Mesenchymal stem cell (in vitro differentiated cells and primary cell): ENCODE data around the gene MRTFA.
"Not testable (repeated sequence)": the region's sequence is repeated elsewhere in the genome, so short reads cannot be mapped to it uniquely, and the experiment has no call there.

Experiments used
- DNase-seq: peaks from one replicate; pipeline ENCODE4 v3.0.0-alpha.2; 2013
- H2AFZ ChIP-seq: one replicate; pipeline ENCODE4 v1.6.1; 2013; ENCODE audit warnings: low read depth, mild to moderate bottlenecking, control low read depth, inconsistent platforms, low read length, moderate library complexity
- H2AK5ac ChIP-seq: 2 replicates; pipeline ENCODE4 v1.6.1; 2013; ENCODE audit warnings: low read length, moderate library complexity, mild to moderate bottlenecking, inconsistent platforms; ENCODE audit not compliant: severe bottlenecking
- H2BK120ac ChIP-seq: one replicate; pipeline ENCODE4 v1.6.1; 2013; ENCODE audit warnings: low read depth, mild to moderate bottlenecking, inconsistent platforms, low read length, moderate library complexity
- H2BK12ac ChIP-seq, 2 experiments: one replicate each; pipeline ENCODE4 v1.6.1; 2013; ENCODE audit warnings: inconsistent platforms in 2 of 2, low read length in 2 of 2, mild to moderate bottlenecking in 2 of 2, moderate library complexity in 2 of 2, control low read depth in 1 of 2
- H2BK15ac ChIP-seq: one replicate; pipeline ENCODE4 v1.6.1; 2013; ENCODE audit warnings: mild to moderate bottlenecking, low read depth, inconsistent platforms; ENCODE audit not compliant: poor library complexity, severe bottlenecking
- H2BK5ac ChIP-seq: 2 replicates; pipeline ENCODE4 v1.6.1; 2013; ENCODE audit warnings: low read depth, mild to moderate bottlenecking, low read length, control low read depth, inconsistent platforms; ENCODE audit not compliant: poor library complexity, severe bottlenecking
- H3K14ac ChIP-seq, 2 experiments: one replicate each; pipeline ENCODE4 v1.6.1; 2013; ENCODE audit warnings: inconsistent platforms in 2 of 2, low read length in 2 of 2, control low read depth in 1 of 2, mild to moderate bottlenecking in 1 of 2, moderate library complexity in 1 of 2
- H3K18ac ChIP-seq, 2 experiments: one replicate each; pipeline ENCODE4 v1.6.1; 2013; ENCODE audit warnings: inconsistent platforms in 2 of 2, low read length in 2 of 2, control low read depth in 1 of 2, low read depth in 1 of 2, mild to moderate bottlenecking in 1 of 2
- H3K23ac ChIP-seq, 2 experiments: one replicate each; pipeline ENCODE4 v1.6.1; 2013; ENCODE audit warnings: inconsistent platforms in 2 of 2, low read length in 2 of 2, mild to moderate bottlenecking in 2 of 2, moderate library complexity in 2 of 2, control low read depth in 1 of 2
- H3K27ac ChIP-seq: 2 replicates; pipeline ENCODE4 v1.5.1; 2013; ENCODE audit warnings: mild to moderate bottlenecking, moderate library complexity, low read length, control low read depth, inconsistent platforms; ENCODE audit not compliant: poor library complexity, severe bottlenecking
- H3K27me3 ChIP-seq, 2 experiments: 2 replicates each; pipeline versions ENCODE4 v1.6.1 to v1.7.0; 2013; ENCODE audit warnings: low read length in 2 of 2, mild to moderate bottlenecking in 2 of 2, moderate library complexity in 2 of 2, control low read depth in 1 of 2, inconsistent platforms in 1 of 2; ENCODE audit not compliant: control insufficient read depth in 1 of 2, insufficient read depth in 1 of 2
- H3K36me3 ChIP-seq, 2 experiments: 2 replicates each; pipeline versions ENCODE4 v1.6.1 to v1.7.0; 2013; ENCODE audit warnings: low read length in 2 of 2, control low read depth in 1 of 2, inconsistent platforms in 1 of 2, low read depth in 1 of 2, mild to moderate bottlenecking in 1 of 2; ENCODE audit not compliant: insufficient read depth in 2 of 2, control insufficient read depth in 1 of 2
- H3K4ac ChIP-seq, 2 experiments: one replicate each; pipeline ENCODE4 v1.6.1; 2013; ENCODE audit warnings: inconsistent platforms in 2 of 2, low read length in 2 of 2, mild to moderate bottlenecking in 2 of 2, moderate library complexity in 2 of 2, control low read depth in 1 of 2, low read depth in 1 of 2
- H3K4me1 ChIP-seq: 2 replicates; pipeline ENCODE4 v1.6.1; 2013; ENCODE audit warnings: low read depth, low read length, control low read depth; ENCODE audit not compliant: control insufficient read depth, insufficient read depth
- H3K4me2 ChIP-seq: 2 replicates; pipeline ENCODE4 v1.6.1; 2013; ENCODE audit warnings: low read length, mild to moderate bottlenecking, inconsistent platforms; ENCODE audit not compliant: poor library complexity, severe bottlenecking
- H3K4me3 ChIP-seq, 2 experiments: 2 replicates each; pipeline versions ENCODE4 v1.5.1 to v1.7.0; 2013; ENCODE audit warnings: low read length in 2 of 2, mild to moderate bottlenecking in 2 of 2, control low read depth in 1 of 2, low read depth in 1 of 2; ENCODE audit not compliant: insufficient read depth in 1 of 2
- H3K79me1 ChIP-seq: replicated peaks from 2 replicates; pipeline ENCODE4 v1.6.1; 2013; ENCODE audit warnings: mild to moderate bottlenecking, control low read depth, low read length, inconsistent platforms; ENCODE audit not compliant: poor library complexity, severe bottlenecking
- H3K9ac ChIP-seq: 2 replicates; pipeline ENCODE4 v1.7.0; 2013; ENCODE audit warnings: mild to moderate bottlenecking, low read length, moderate library complexity
- H3K9me3 ChIP-seq: 2 replicates; pipeline ENCODE4 v1.7.0; 2013; ENCODE audit warnings: mild to moderate bottlenecking, low read length; ENCODE audit not compliant: control insufficient read depth
- H4K8ac ChIP-seq: one replicate; pipeline ENCODE4 v1.6.1; 2013; ENCODE audit warnings: inconsistent platforms, mild to moderate bottlenecking, low read length, moderate library complexity
- H4K91ac ChIP-seq: one replicate; pipeline ENCODE4 v1.6.1; 2013; ENCODE audit warnings: mild to moderate bottlenecking, low read length, inconsistent platforms
- WGBS: methylation state at CpG from one replicate; pipeline ENCODE4 v1.1.7; 2013; ENCODE audit warnings: mixed read lengths; 5-methylcytosine and 5-hydroxymethylcytosine counted together

The MRTFA gene

DNA sequence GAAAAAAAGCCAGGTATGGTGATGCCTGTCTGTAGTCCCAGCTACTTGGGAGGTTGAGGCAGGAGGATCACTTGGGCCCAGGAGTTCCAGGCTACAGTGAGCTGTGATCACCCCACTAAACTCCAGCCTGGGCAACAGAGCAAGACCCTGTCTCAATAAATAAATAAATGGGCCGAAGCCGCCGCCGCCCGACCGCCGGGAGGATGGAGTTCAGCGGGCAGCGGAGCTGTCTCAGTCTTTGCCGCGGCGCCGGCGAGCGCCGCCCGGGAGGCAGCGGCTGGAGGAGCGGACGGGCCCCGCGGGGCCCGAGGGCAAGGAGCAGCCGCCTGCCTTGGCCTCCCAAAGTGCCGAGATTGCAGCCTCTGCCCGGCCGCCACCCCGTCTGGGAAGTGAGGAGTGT is 100.4 kb downstream of the MRTFA start:
- H3K27ac ChIP-seq, H2BK15ac ChIP-seq, H3K9ac ChIP-seq, H3K4ac ChIP-seq, H2AK5ac ChIP-seq, H3K4me2 ChIP-seq, H3K36me3 ChIP-seq, H4K8ac ChIP-seq, H2AFZ ChIP-seq, H3K23ac ChIP-seq, H2BK5ac ChIP-seq, H3K9me3 ChIP-seq, DNase-seq, H3K4me3 ChIP-seq, H4K91ac ChIP-seq, H3K27me3 ChIP-seq, H3K79me1 ChIP-seq, H3K14ac ChIP-seq, H3K4me1 ChIP-seq, H2BK12ac ChIP-seq, H2BK120ac ChIP-seq, H3K18ac ChIP-seq: not testable (repeated sequence)
- over 99% methylated on average over 16 of the region's 28 CpGs for WGBS

DNA sequence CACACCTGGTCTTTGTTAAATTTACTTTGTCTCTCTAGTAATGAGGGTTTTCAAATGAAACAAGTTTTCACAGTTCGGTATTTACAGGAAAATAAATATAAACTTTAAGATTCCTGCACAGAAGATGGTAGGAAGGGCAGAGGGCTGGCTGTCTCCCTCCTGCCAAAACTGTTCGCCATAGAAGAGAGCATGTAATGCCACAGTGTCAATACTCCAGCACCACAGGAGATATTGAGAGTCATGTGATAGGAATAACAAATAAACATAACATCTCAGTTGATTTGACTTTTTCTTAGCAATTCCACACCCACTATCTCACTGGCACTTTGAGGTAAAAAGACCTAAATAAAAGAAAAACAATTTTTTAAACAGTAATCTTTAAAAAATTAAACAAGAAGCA is 100.9 kb downstream of the MRTFA start:
- Histone ChIP-seq H3K23ac (no peak overlapping the region), H2BK5ac (no peak overlapping the region), H2AFZ (no peak overlapping the region), H3K27ac (no peak overlapping the region), H4K91ac (no peak overlapping the region), H3K79me1 (peaks cover 6% of the 10 kb centered on the region), H3K4me3 (no peak overlapping the region), H2BK15ac (no peak overlapping the region), H3K4ac (peak overlapping the region in 1 of 2 experiments; percentile 79), H3K27me3 (no peaks in the 10 kb centered on the region), H3K36me3 (no peaks in the 10 kb centered on the region), H4K8ac (no peak overlapping the region), H3K4me1 (peaks cover 3% of the 10 kb centered on the region), H3K14ac (no peak overlapping the region), H2BK12ac (no peak overlapping the region), H3K9ac (no peak overlapping the region), H3K9me3 (no peaks in the 10 kb centered on the region), H3K4me2 (no peak overlapping the region), H2AK5ac (no peak overlapping the region), H3K18ac (no peak overlapping the region), H2BK120ac (peak overlapping the region; percentile 34)
- WGBS = 100% methylated on average over 1 of the region's 2 CpGs
- DNase-seq = no peak

DNA sequence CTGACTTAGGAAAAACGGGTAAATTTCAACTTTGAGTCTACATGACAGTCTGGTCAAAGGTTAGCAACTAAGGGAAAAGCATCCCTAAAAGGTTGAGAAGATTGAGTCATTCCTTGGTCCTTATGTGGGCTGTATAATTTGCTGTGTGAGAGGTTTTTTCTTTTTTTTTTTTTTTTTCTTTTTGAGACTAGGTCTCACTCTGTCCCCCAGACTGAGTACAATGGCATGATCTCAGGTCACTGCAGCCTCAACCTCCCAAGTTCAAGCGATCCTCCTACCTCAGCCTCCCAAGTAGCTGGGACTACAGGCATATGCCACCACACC is 101.4 kb downstream of the MRTFA start:
- no peaks in the 10 kb centered on the region for H3K9me3 ChIP-seq
- no peak overlapping the region for H3K9ac ChIP-seq
- peak overlapping the region; percentile 49 for H4K8ac ChIP-seq
- WGBS = 0% methylated on average over 1 of the region's 2 CpGs
- peak overlapping the region; percentile 50 for H3K27ac ChIP-seq
- H3K4ac ChIP-seq = peak overlapping the region in 1 of 2 experiments; percentile 51
- no peak overlapping the region for H3K4me3 ChIP-seq
- H2AFZ ChIP-seq = no peak overlapping the region
- no peak overlapping the region for H2AK5ac ChIP-seq
- no peak overlapping the region for H2BK15ac ChIP-seq
- peak overlapping the region in 1 of 2 experiments; percentile 66 for H2BK12ac ChIP-seq
- H3K4me2 ChIP-seq = no peak overlapping the region
- peak overlapping the region; percentile 12 to 62 for H3K18ac ChIP-seq
- H3K27me3 ChIP-seq = no peaks in the 10 kb centered on the region
- H2BK5ac ChIP-seq = no peak overlapping the region
- H3K4me1 ChIP-seq = peaks cover 3% of the 10 kb centered on the region
- no peak for DNase-seq
- H3K14ac ChIP-seq = no peak overlapping the region
- H3K23ac ChIP-seq = no peak overlapping the region
- H3K36me3 ChIP-seq = no peaks in the 10 kb centered on the region
- peaks cover 5% of the 10 kb centered on the region for H3K79me1 ChIP-seq
- H2BK120ac ChIP-seq = no peak overlapping the region
- no peak overlapping the region for H4K91ac ChIP-seq

DNA sequence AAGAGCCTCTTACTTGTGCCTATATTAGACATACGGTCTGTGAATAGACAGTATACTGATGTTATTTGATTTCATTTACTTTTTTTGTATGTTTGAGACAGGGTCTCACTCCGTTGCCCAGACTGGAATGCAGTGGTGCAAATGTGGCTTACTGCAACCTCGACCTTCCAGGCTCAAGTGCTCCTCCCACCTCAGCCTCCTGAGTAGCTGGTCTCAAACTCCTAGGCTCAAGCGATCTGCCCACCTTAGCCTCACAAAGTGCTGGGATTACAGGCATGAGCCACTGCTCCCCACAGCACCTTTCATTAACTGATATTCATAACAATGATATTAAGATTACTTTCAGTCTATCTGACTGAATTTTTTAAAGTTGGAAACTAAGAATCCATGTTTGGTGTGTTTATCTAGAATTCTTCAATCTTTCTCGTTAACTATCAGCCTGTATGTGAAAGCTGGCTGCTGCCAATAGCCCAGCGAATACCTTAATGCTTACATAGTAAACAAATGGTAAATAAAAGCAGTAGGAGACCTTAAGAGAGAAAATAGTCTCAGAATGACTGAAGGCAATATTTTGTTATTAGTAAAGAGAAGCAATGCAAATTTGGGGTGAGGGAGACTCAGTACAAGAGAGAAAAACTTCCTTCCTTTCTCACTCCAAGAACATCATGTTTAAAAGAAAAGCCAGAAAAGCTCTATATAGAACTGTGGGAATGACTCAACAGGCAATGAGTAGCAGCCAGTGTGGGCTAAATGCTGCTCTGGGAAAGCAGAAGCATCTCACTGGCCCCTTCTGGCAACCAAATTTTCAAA is 101.9 kb downstream of the MRTFA start:
- no peaks in the 10 kb centered on the region for H3K9me3 ChIP-seq
- H3K18ac ChIP-seq = peak overlapping the region; percentile 62 to 89
- H4K8ac ChIP-seq = no peak overlapping the region
- no peaks in the 10 kb centered on the region for H3K36me3 ChIP-seq
- H3K4me2 ChIP-seq = no peak overlapping the region
- H2BK12ac ChIP-seq = peak overlapping the region; percentile 66 to 71
- peak overlapping the region; percentile 39 for H2AFZ ChIP-seq
- no peaks in the 10 kb centered on the region for H3K27me3 ChIP-seq
- H2BK5ac ChIP-seq = no peak overlapping the region
- whole genome bisulfite sequencing = 14% methylated on average over 4 of the region's 6 CpGs
- H3K27ac ChIP-seq = peak overlapping the region; percentile 50
- no peak overlapping the region for H2BK15ac ChIP-seq
- H3K23ac ChIP-seq = no peak overlapping the region
- H2AK5ac ChIP-seq = no peak overlapping the region
- H3K4me3 ChIP-seq = peak overlapping the region in 1 of 2 experiments; percentile 10
- H4K91ac ChIP-seq = no peak overlapping the region
- peaks cover 3% of the 10 kb centered on the region for H3K4me1 ChIP-seq
- H2BK120ac ChIP-seq = no peak overlapping the region
- H3K4ac ChIP-seq = peak overlapping the region; percentile 19 to 78
- DNase-seq = peak; percentile 82
- peak overlapping the region; percentile 56 for H3K9ac ChIP-seq
- peaks cover 2% of the 10 kb centered on the region for H3K79me1 ChIP-seq
- H3K14ac ChIP-seq = peak overlapping the region in 1 of 2 experiments; percentile 92
